IMR-90 (cell line): ENCODE data around the gene TNFRSF13B.

Experiments
- CHD1 ChIP-seq: IDR thresholded peaks from 2 replicates; pipeline ENCODE4 v1.6.1; 2012; ENCODE audit warnings: low read depth, low read length, improper control_type of control experiment
- FOS ChIP-seq: fragments of 150-350 bp; IDR thresholded peaks from 2 replicates; pipeline ENCODE4 v1.6.1; 2016; ENCODE audit warnings: low read depth, low read length
- MAZ ChIP-seq: IDR thresholded peaks from 2 replicates; pipeline ENCODE4 v1.6.1; 2012; ENCODE audit warnings: low read depth, mild to moderate bottlenecking, low read length, improper control_type of control experiment, moderate library complexity, borderline replicate concordance
- MXI1 ChIP-seq: IDR thresholded peaks from 2 replicates; pipeline ENCODE4 v1.6.1; 2012; ENCODE audit warnings: low read depth, mild to moderate bottlenecking, low read length, moderate library complexity, borderline replicate concordance
- NFE2L2 ChIP-seq: fragments of 150-350 bp; IDR thresholded peaks from 2 replicates; pipeline ENCODE4 v1.6.1; 2016; ENCODE audit warnings: low read depth, mild to moderate bottlenecking, low read length
- POLR2A ChIP-seq: IDR thresholded peaks from 2 replicates; pipeline ENCODE4 v1.6.1; 2012; ENCODE audit warnings: mild to moderate bottlenecking, low read depth, low read length
- RAD21 ChIP-seq: IDR thresholded peaks from 2 replicates; pipeline ENCODE4 v1.6.1; 2012; ENCODE audit warnings: low read length, improper control_type of control experiment
- RCOR1 ChIP-seq: IDR thresholded peaks from 2 replicates; pipeline ENCODE4 v1.6.1; 2012; ENCODE audit warnings: mild to moderate bottlenecking, low read length, improper control_type of control experiment; ENCODE audit not compliant: insufficient replicate concordance
- SMC3 ChIP-seq: fragments of 150-350 bp; IDR thresholded peaks from 2 replicates; pipeline ENCODE4 v1.6.1; 2016; ENCODE audit warnings: low read depth, mild to moderate bottlenecking, antibody characterized with exemption, low read length, moderate library complexity
- TF ChIP-seq, protein P1 (sequence below): conservative IDR thresholded peaks from 2 replicates; pipeline ENCODE4 v1.5.1; 2012; ENCODE audit warnings: mild to moderate bottlenecking, low read depth, low read length, improper control_type of control experiment
- TF ChIP-seq, protein P2 (sequence below): fragments of 150-350 bp; IDR thresholded peaks from 2 replicates; pipeline ENCODE4 v1.6.1; 2016; ENCODE audit warnings: low read depth, mild to moderate bottlenecking, low read length, moderate library complexity, borderline replicate concordance
- TF ChIP-seq, protein P3 (sequence below): fragments of 150-350 bp; IDR thresholded peaks from 2 replicates; pipeline ENCODE4 v1.6.1; 2017; ENCODE audit warnings: mild to moderate bottlenecking, antibody characterized with exemption, low read length, low read depth

DNA sequence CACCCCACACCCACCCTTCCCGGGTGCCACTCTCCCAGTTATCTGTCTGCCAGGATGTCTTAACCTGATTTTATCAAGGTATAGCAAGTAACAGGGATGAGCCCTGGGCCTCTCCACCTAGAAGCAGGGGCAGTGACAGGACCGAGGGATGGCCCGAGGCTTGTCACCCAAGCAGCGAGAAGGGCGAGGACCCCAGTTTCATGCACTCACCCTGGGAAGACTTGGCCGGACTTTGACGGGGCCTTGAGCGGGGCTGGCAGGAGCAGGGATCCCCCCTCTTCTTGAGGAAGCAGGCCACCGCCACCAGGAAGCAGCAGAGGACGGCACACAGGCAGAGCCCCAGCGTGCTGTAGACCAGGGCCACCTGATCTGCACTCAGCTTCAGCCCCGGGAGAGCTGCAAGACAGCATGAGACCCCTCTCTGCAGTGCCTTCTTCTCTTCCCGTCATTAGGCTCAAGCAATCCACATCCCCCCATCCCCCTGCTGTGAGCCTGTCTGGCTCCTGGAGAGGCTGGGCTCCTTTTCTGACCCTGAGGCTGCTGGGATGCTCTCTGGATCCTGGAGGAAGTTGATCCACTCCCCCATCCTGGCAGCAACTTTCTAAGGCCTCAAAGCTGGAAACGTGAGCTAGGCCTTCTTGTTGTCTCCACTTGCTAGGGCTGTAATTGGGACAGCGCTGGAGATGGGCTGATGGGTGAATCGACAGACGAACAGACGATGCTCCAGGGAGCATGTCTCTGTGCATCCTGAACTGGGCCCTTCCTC, 31.6 kb downstream of the TNFRSF13B start:
- TF ChIP-seq, protein P1, sequence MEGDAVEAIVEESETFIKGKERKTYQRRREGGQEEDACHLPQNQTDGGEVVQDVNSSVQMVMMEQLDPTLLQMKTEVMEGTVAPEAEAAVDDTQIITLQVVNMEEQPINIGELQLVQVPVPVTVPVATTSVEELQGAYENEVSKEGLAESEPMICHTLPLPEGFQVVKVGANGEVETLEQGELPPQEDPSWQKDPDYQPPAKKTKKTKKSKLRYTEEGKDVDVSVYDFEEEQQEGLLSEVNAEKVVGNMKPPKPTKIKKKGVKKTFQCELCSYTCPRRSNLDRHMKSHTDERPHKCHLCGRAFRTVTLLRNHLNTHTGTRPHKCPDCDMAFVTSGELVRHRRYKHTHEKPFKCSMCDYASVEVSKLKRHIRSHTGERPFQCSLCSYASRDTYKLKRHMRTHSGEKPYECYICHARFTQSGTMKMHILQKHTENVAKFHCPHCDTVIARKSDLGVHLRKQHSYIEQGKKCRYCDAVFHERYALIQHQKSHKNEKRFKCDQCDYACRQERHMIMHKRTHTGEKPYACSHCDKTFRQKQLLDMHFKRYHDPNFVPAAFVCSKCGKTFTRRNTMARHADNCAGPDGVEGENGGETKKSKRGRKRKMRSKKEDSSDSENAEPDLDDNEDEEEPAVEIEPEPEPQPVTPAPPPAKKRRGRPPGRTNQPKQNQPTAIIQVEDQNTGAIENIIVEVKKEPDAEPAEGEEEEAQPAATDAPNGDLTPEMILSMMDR: no peak
- TF ChIP-seq POLR2A (no peak), CHD1 (no peak), FOS (no peak), RCOR1 (no peak), RAD21 (no peak), MAZ (no peak), SMC3 (no peak), NFE2L2 (no peak), MXI1 (no peak)
- TF ChIP-seq, protein P2, sequence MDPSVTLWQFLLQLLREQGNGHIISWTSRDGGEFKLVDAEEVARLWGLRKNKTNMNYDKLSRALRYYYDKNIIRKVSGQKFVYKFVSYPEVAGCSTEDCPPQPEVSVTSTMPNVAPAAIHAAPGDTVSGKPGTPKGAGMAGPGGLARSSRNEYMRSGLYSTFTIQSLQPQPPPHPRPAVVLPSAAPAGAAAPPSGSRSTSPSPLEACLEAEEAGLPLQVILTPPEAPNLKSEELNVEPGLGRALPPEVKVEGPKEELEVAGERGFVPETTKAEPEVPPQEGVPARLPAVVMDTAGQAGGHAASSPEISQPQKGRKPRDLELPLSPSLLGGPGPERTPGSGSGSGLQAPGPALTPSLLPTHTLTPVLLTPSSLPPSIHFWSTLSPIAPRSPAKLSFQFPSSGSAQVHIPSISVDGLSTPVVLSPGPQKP: no peak
- TF ChIP-seq, protein P3, sequence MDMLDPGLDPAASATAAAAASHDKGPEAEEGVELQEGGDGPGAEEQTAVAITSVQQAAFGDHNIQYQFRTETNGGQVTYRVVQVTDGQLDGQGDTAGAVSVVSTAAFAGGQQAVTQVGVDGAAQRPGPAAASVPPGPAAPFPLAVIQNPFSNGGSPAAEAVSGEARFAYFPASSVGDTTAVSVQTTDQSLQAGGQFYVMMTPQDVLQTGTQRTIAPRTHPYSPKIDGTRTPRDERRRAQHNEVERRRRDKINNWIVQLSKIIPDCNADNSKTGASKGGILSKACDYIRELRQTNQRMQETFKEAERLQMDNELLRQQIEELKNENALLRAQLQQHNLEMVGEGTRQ: no peak
